ENCODE measurements around the gene LCN15. TPM values are rescaled to one million over a fixed set of nuclear protein-coding genes. Genes with fewer than 3 reads are reported as not detected.

The LCN15 gene
- polyA plus RNA-seq, 3 donors = 0.06 to 0.21 (median 0.15) TPM

Other genes starting within 250 kb of the LCN15 start
- 10 to 100 TPM; 36.9 to 41.8 (median 40.9) TPM for gene NOTCH1, start 218.5 kb downstream of the LCN15 start, polyA plus RNA-seq (ENCODE audit: insufficient read length in 3 of 3)
- 10 to 100 TPM; 60.9 to 86.3 (median 86.0) TPM for gene EGFL7, start 101.6 kb downstream of the LCN15 start, polyA plus RNA-seq (ENCODE audit: insufficient read length in 3 of 3)
- gene AGPAT2, start 77.1 kb downstream of the LCN15 start, polyA plus RNA-seq (ENCODE audit: insufficient read length in 3 of 3) = 10 to 100 TPM; 51.5 to 61.0 (median 59.4) TPM
- 10 to 100 TPM; 34.3 to 48.4 (median 48.0) TPM for gene DIPK1B, start 51.9 kb downstream of the LCN15 start, polyA plus RNA-seq (ENCODE audit: insufficient read length in 3 of 3)
- 1 to 10 TPM; 1.3 to 2.8 (median 2.4) TPM for gene LCN10, start 21.6 kb downstream of the LCN15 start, polyA plus RNA-seq (ENCODE audit: insufficient read length in 3 of 3)
- gene LCN6, start 16.0 kb downstream of the LCN15 start, polyA plus RNA-seq (ENCODE audit: insufficient read length in 3 of 3) = not detected
- under 1 TPM in 2 of 3 donors, not detected in 1; 0.06 to 0.25 TPM for gene LCN8, start 6.3 kb downstream of the LCN15 start, polyA plus RNA-seq (ENCODE audit: insufficient read length in 3 of 3)
- 10 to 100 TPM; 77.3 to 83.8 (median 78.0) TPM for gene TMEM141, start 26.8 kb upstream of the LCN15 start, polyA plus RNA-seq (ENCODE audit: insufficient read length in 3 of 3)
- 1 to 10 TPM; 5.7 to 7.6 (median 7.2) TPM for gene CCDC183, start 31.8 kb upstream of the LCN15 start, polyA plus RNA-seq (ENCODE audit: insufficient read length in 3 of 3)
- gene RABL6, start 43.4 kb upstream of the LCN15 start, polyA plus RNA-seq (ENCODE audit: insufficient read length in 3 of 3) = 10 to 100 TPM; 66.7 to 81.4 (median 78.7) TPM
- 1 to 10 TPM; 1.5 to 1.7 (median 1.6) TPM for gene AJM1, start 78.0 kb upstream of the LCN15 start, polyA plus RNA-seq (ENCODE audit: insufficient read length in 3 of 3)
- 100 to 1,000 TPM in 2 of 3 donors, 10 to 100 TPM in 1; 82.5 to 120 (median 115) TPM for gene PHPT1, start 84.9 kb upstream of the LCN15 start, polyA plus RNA-seq (ENCODE audit: insufficient read length in 3 of 3)
- 10 to 100 TPM in 1 of 3 donors, 1 to 10 TPM in 2; 9.5 to 11.6 (median 10.0) TPM for gene MAMDC4, start 87.8 kb upstream of the LCN15 start, polyA plus RNA-seq (ENCODE audit: insufficient read length in 3 of 3)
- 100 to 1,000 TPM; 342 to 449 (median 388) TPM for gene EDF1, start 101.8 kb upstream of the LCN15 start, polyA plus RNA-seq (ENCODE audit: insufficient read length in 3 of 3)
- 10 to 100 TPM; 15.3 to 17.4 (median 16.4) TPM for gene TRAF2, start 122.0 kb upstream of the LCN15 start, polyA plus RNA-seq (ENCODE audit: insufficient read length in 3 of 3)
- 10 to 100 TPM; 48.7 to 65.9 (median 64.8) TPM for gene FBXW5, start 180.2 kb upstream of the LCN15 start, polyA plus RNA-seq (ENCODE audit: insufficient read length in 3 of 3)
- 1 to 10 TPM in 2 of 3 donors, under 1 TPM in 1; 0.83 to 1.3 (median 1.2) TPM for gene C8G, start 180.7 kb upstream of the LCN15 start, polyA plus RNA-seq (ENCODE audit: insufficient read length in 3 of 3)
- 10 to 100 TPM; 23.7 to 39.5 (median 37.3) TPM for gene LCN12, start 187.8 kb upstream of the LCN15 start, polyA plus RNA-seq (ENCODE audit: insufficient read length in 3 of 3)
- 10 to 100 TPM; 52.6 to 87.9 (median 87.8) TPM for gene PTGDS, start 213.0 kb upstream of the LCN15 start, polyA plus RNA-seq (ENCODE audit: insufficient read length in 3 of 3)
- under 1 TPM; 0.18 to 0.38 (median 0.36) TPM for gene LCNL1, start 218.5 kb upstream of the LCN15 start, polyA plus RNA-seq (ENCODE audit: insufficient read length in 3 of 3)
- 10 to 100 TPM; 33.4 to 40.8 (median 40.4) TPM for gene PAXX, start 227.9 kb upstream of the LCN15 start, polyA plus RNA-seq (ENCODE audit: insufficient read length in 3 of 3)
- gene CLIC3, start 232.1 kb upstream of the LCN15 start, polyA plus RNA-seq (ENCODE audit: insufficient read length in 3 of 3) = under 1 TPM; 0.29 to 0.57 (median 0.47) TPM

Data from renal pelvis (tissue), 3 donors.